HEK293 (cell line): ENCODE measurements around the gene NOL6.

Experiments
- CTCF ChIP-seq: fragments of 450-650 bp; formaldehyde crosslinking; IDR thresholded peaks from 2 replicates; pipeline ENCODE4 v1.5.1; 2016; ENCODE audit warnings: missing biosample characterization, missing genetic modification characterization
- MZF1 ChIP-seq: fragments of 450-650 bp; formaldehyde crosslinking; IDR thresholded peaks from 2 replicates; pipeline ENCODE4 v1.5.1; 2017; ENCODE audit warnings: missing biosample characterization, missing genetic modification characterization, borderline replicate concordance
- ZBTB11 ChIP-seq: fragments of 450-650 bp; formaldehyde crosslinking; conservative IDR thresholded peaks from 2 replicates; pipeline ENCODE4 v1.5.1; 2016; ENCODE audit warnings: low read depth, missing biosample characterization, missing genetic modification characterization
- ZNF544 ChIP-seq: fragments of 450-650 bp; formaldehyde crosslinking; IDR thresholded peaks from 2 replicates; pipeline ENCODE4 v1.5.0; 2017; ENCODE audit warnings: missing biosample characterization, missing genetic modification characterization
- TF ChIP-seq, protein P1 (sequence below): fragments of 450-650 bp; formaldehyde crosslinking; IDR thresholded peaks from 2 replicates; pipeline ENCODE4 v1.5.1; 2016; ENCODE audit warnings: missing biosample characterization, missing genetic modification characterization, low read depth
- TF ChIP-seq, protein P2 (sequence below): fragments of 450-650 bp; formaldehyde crosslinking; IDR thresholded peaks from 2 replicates; pipeline ENCODE4 v1.5.1; 2016; ENCODE audit warnings: missing biosample characterization, missing genetic modification characterization
- TF ChIP-seq, protein P3 (sequence below): fragments of 450-650 bp; formaldehyde crosslinking; IDR thresholded peaks from 2 replicates; pipeline ENCODE4 v1.5.1; 2016; ENCODE audit warnings: missing biosample characterization, missing genetic modification characterization

- TF ChIP-seq, protein P1, sequence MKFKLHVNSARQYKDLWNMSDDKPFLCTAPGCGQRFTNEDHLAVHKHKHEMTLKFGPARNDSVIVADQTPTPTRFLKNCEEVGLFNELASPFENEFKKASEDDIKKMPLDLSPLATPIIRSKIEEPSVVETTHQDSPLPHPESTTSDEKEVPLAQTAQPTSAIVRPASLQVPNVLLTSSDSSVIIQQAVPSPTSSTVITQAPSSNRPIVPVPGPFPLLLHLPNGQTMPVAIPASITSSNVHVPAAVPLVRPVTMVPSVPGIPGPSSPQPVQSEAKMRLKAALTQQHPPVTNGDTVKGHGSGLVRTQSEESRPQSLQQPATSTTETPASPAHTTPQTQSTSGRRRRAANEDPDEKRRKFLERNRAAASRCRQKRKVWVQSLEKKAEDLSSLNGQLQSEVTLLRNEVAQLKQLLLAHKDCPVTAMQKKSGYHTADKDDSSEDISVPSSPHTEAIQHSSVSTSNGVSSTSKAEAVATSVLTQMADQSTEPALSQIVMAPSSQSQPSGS (tag by site-specific recombination): no peak
- TF ChIP-seq ZBTB11 (tag by site-specific recombination) (no peak), ZNF544 (tag by site-specific recombination) (no peak), MZF1 (tag by site-specific recombination) (no peak), CTCF (tag by site-specific recombination) (no peak)
- TF ChIP-seq, protein P2, sequence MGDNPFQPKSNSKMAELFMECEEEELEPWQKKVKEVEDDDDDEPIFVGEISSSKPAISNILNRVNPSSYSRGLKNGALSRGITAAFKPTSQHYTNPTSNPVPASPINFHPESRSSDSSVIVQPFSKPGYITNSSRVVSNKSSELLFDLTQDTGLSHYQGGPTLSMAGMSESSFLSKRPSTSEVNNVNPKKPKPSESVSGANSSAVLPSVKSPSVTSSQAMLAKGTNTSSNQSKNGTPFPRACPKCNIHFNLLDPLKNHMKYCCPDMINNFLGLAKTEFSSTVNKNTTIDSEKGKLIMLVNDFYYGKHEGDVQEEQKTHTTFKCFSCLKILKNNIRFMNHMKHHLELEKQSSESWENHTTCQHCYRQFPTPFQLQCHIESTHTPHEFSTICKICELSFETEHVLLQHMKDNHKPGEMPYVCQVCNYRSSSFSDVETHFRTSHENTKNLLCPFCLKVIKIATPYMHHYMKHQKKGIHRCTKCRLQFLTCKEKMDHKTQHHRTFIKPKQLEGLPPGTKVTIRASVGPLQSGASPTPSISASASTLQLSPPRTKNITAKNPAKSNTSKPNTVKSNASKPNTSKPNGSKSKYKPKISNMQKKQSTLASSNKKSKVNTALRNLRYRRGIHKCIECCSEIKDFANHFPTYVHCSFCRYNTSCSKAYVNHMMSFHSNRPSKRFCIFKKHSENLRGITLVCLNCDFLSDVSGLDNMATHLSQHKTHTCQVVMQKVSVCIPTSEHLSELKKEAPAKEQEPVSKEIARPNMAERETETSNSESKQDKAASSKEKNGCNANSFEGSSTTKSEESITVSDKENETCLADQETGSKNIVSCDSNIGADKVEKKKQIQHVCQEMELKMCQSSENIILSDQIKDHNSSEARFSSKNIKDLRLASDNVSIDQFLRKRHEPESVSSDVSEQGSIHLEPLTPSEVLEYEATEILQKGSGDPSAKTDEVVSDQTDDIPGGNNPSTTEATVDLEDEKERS (tag by site-specific recombination): no peak
- TF ChIP-seq, protein P3, sequence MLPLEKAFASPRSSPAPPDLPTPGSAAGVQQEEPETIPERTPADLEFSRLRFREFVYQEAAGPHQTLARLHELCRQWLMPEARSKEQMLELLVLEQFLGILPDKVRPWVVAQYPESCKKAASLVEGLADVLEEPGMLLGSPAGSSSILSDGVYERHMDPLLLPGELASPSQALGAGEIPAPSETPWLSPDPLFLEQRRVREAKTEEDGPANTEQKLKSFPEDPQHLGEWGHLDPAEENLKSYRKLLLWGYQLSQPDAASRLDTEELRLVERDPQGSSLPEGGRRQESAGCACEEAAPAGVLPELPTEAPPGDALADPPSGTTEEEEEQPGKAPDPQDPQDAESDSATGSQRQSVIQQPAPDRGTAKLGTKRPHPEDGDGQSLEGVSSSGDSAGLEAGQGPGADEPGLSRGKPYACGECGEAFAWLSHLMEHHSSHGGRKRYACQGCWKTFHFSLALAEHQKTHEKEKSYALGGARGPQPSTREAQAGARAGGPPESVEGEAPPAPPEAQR (tag by site-specific recombination): no peak
Observed at GRCh38 chr9:33437898-33438297, 35.8 kb downstream of the NOL6 start.
